ENCODE data around the gene MIGA2.
"Not testable (repeated sequence)": the region's sequence is repeated elsewhere in the genome, so short reads cannot be mapped to it uniquely, and the experiment has no call there.

MIGA2 gene, protein sequence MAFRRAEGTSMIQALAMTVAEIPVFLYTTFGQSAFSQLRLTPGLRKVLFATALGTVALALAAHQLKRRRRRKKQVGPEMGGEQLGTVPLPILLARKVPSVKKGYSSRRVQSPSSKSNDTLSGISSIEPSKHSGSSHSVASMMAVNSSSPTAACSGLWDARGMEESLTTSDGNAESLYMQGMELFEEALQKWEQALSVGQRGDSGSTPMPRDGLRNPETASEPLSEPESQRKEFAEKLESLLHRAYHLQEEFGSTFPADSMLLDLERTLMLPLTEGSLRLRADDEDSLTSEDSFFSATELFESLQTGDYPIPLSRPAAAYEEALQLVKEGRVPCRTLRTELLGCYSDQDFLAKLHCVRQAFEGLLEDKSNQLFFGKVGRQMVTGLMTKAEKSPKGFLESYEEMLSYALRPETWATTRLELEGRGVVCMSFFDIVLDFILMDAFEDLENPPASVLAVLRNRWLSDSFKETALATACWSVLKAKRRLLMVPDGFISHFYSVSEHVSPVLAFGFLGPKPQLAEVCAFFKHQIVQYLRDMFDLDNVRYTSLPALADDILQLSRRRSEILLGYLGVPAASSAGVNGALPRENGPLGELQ

DNA sequence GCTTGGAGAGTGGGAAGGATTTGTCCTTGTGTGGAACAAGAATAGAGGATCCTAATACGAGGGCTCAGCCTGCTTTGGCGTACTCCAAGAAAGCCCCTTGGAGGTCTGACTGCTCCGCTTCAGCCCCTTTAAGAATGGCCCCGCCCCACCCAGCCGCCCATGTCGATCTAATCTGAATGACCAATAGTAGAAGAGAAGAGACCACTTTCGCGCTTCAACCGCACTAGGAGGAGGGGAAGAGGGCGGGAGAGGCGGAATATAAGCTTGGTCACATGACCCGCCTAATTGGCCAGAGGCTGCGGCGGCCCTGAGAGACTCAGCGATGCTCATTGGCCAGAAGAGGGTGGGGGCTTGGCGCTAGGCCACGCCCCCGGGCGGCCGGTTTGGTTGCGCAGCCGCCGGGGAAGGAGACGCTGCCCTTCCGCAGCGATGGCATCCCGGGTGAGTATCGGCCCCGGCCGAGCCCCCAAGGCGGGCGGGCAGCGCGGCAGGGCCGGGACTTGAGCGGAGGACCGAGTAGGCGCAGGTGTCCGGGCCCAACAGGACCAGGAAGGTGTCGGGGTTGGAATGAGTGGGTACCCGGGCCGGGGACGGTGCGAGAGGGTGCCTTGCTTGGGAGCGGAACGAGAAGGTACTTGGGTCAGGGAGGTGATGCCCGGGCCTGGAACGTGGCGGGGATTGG, at the start of gene MIGA2:
Gene MIGA2 (plus strand): TSS at position 386 of the 682 bp plus-strand sequence. CDS start 3,969 bp downstream, outside the sequence.
- DNase-seq (ENCODE audit: low read depth), result peak; percentile 86

DNA sequence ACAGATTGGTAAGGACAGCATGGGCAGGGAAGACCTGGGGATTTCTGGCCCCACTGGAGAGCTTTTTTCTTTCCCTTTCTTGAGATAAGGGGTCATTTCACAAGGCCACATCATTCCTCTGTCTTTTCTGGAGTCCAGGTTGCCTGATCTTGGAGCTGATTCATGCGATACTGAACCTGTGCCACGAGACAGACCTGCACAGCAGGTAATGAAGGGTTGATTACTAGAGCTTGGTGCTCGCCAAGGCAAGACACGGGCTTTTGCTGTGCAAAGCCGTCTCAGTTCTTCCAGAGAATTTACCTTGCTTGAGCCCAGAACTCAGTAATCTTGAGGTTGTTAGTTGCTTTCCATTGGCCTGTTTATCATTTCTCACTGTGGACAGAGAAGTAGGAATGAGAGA, 49.8 kb upstream of the MIGA2 start:
- DNase-seq (ENCODE audit: low read depth), result no peak

DNA sequence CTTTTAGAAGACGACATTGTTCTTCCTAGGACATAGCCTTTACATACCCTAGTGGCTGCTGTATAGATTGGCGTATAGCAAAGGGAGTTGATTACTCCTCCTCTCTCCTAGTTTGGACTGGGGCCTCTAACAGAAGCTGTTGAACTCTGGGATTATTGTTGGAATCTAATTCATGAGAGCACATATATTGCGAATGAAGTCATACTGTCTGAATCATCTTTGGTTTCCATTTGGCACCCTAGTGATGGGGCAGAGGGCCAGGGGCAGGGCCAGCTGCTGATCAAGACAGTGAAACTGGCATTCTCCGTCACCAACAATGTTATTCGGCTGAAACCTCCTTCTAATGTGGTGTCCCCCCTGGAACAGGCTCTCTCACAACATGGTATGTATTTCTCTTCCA, 48.6 kb upstream of the MIGA2 start:
- DNase-seq (ENCODE audit: low read depth), result no peak

DNA sequence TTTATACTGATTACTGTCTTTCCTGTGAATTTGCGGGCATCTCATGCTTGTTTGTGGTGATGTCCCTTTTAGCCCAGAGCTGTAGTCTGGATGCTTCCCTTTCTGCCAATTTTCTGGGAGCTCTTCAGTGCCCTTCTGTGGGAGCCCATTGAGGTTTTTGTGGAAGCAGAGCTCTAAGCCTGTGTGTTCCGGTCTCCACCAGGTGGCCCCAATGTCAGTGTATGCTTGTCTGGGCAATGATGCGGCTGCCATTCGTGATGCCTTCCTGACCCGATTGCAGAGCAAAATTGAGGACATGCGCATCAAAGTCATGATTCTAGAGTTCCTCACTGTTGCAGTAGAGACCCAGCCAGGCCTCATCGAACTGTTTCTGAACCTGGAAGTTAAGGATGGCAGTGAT, 43.4 kb upstream of the MIGA2 start:
- DNase-seq (ENCODE audit: low read depth), result no peak

DNA sequence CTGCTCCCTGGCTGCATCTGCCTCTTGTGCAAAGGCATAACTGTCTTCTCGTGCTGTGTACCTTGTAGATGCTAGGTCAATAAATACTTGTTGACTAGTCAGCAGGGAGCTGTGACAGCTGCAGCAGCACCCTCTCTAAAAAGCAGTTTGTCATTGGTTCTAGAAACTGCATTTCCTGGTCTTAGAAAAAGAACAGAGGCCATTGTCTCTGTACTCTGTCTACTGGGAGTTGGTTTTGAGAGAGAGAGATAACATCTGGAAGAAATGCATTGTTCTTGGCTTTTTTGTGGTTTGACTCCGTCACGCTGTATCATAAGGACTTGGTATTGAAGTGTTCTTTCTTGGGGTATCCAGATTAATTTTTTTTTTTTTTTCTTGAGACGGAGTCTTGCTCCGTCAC, 40.6 kb upstream of the MIGA2 start:
- DNase-seq (ENCODE audit: low read depth), result no peak

DNA sequence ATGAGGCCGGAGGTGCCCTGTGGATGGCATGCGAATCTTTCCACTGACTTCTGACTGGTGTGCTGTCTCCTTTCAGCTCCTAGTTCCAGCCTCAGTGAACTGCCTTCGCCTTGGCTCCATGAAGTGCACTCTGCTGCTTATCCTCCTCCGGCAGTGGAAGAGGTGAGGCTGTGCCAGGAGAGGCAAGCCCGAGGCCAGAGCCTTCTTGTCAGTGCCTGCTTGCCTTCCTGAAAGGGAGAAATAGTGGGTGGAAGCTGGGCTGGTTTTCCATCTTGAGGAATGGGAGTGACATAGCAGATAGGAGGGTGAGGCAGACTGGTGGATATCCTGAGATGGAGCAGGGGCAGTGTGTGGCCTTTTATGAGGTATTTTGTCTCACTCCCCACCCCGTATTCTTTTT, 38.0 kb upstream of the MIGA2 start:
- no peak for DNase-seq (ENCODE audit: low read depth)

DNA sequence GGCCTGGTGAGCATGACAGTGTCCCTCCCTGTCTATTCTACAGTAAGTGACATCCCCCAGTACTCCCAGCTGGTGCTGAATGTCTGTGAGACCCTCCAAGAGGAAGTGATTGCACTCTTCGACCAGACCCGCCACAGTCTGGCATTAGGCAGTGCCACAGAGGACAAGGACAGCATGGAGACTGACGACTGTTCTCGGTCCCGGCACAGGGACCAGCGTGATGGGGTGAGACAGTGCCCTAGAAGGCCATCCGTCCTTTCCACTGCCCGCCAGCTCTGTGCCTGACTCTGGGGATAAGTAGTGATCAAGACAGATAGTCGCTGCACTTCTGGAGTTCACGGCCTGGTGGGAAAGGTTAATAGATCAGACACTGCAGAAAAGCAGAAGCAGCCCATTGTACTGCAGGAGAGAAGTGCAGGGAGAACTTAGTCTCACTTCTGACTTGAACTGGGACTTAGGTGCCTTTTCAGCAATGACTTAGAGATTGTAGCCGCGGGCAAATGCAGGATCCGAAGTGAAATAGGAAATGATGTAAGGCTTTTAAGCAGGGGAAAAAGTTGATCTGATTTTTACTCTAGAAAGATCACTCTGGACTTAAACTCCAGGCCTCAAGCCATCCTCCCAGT, 36.7 kb upstream of the MIGA2 start:
- DNase-seq (ENCODE audit: low read depth), result no peak

DNA sequence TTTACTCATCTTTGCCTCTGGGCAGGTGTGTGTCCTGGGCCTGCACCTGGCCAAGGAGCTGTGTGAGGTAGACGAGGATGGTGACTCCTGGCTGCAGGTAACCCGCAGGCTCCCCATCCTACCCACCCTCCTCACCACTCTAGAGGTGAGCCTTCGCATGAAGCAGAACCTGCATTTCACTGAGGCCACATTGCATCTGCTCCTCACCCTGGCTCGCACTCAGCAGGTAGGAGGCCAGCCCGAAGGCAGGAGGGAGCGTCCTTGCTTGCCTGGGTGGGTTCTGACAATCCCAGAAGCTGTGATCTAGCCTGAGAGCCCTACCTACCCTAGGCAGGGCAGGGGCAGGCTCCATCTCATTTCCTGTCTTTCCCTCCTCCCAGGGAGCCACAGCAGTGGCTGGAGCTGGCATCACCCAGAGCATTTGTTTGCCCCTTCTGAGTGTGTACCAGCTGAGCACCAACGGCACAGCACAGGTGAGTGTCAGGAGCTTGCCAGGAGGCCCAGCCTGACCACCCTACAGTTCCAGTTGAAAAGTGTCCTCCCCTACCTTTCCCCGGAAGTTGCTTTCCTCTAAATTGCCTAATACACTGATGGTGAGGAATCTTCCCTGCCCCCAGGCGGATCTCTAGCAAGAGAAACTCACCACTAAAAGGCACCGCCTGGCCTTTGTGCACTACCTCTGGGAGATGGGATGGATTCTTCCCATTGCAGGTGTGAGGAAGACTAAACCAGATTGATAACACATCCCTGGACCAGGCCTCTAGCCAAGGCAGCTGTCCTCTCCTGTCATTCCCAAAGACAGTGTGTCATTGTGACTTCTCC, 34.7 kb upstream of the MIGA2 start:
- DNase-seq (ENCODE audit: low read depth), result no peak

DNA sequence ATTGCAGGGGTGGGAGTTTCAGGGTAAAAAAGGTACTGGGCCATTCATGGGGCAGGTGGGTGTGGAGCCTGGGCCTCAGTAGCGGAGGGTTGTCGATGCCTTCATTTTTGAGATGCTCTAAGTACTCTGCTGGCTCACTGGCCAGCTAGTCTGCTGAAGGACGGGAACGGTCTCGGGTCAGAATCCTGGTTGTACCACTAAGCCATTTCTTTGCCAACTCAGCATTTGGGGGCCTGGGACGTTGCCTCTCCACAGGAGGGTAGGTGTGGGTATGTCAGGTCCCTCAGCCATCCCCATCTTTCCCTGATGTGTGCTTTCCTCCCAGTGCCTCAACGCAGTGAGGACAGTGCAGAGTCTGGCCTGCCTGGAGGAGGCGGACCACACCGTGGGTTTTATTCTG, 33.4 kb upstream of the MIGA2 start:
- no peak for DNase-seq (ENCODE audit: low read depth)

DNA sequence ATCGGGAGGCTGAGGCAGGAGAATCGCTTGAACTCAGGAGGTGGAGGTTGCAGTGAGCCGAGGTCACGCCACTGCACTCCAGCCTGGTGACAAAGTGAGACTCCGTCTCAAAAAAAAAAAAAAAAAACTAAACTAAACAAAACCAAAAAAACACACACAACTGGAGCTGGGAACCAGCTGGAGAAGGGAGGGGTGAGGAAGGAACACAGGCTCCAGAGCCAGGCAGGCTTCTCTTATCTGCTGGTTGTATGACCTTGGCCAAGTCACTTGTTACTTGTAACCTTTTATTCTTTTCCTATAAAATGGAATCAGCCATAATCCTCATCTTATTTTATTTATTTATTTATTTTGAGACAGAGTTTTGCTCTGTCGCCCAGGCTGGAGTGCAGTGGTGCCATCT, 32.3 kb upstream of the MIGA2 start:
- not testable (repeated sequence) for DNase-seq (ENCODE audit: low read depth)

DNA sequence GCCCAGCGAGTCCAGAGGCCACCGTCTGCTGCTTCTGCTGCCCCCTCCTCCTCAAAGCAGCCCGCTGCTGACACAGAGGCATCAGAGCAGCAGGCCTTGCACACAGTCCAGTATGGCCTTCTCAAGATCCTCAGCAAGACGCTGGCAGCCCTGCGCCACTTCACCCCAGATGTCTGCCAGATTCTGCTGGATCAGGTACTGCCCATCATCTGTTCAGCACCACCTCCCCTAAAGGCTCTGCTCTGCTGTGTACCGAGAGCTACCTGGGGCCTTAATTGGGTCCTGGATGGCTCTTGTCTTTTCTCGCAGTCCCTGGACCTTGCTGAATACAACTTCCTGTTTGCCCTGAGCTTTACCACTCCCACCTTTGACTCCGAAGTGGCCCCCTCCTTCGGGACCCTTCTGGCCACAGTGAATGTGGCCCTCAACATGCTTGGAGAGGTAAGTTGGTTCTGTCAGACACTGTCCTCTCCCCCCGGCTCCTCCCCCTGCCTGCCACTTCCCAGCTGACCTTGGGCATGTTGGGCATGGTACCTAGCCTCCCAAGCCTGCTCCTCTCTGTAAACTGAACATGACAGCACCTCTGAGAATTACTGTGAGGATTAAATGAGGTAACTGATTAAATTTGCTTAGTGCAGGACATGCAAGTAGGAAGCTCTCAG, 31.0 kb upstream of the MIGA2 start:
- no peak for DNase-seq (ENCODE audit: low read depth)

DNA sequence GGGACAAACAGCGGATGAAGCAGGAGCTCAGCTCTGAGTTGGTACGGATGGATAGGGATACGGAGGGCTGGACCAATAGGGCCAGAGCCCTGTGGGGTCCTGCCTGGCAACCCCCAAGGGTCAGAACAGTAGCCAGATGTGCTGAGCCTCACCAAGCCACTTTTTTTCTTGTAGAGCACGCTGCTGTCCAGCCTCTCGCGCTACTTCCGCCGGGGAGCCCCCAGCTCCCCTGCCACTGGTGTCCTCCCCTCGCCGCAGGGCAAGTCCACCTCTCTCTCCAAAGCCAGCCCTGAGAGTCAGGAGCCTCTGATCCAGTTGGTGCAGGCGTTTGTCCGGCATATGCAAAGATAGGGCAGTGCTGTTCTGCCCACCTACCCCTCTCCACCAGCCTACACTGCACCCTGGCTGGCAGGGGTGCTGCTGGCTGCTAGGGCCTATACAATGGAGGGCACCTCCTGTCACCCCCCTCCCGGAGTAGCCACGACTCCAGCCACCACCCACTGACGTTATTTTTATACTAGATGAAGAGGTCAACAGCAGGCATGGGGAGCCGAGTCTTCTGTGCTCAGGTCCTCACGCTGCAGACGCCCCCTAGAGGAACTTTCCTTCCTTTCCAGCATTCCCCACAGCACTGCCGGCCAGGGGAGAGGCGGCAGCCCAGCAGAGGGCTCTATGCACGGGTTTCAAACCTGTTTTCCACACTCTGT, 29.9 kb upstream of the MIGA2 start:
- no peak for DNase-seq (ENCODE audit: low read depth)

DNA sequence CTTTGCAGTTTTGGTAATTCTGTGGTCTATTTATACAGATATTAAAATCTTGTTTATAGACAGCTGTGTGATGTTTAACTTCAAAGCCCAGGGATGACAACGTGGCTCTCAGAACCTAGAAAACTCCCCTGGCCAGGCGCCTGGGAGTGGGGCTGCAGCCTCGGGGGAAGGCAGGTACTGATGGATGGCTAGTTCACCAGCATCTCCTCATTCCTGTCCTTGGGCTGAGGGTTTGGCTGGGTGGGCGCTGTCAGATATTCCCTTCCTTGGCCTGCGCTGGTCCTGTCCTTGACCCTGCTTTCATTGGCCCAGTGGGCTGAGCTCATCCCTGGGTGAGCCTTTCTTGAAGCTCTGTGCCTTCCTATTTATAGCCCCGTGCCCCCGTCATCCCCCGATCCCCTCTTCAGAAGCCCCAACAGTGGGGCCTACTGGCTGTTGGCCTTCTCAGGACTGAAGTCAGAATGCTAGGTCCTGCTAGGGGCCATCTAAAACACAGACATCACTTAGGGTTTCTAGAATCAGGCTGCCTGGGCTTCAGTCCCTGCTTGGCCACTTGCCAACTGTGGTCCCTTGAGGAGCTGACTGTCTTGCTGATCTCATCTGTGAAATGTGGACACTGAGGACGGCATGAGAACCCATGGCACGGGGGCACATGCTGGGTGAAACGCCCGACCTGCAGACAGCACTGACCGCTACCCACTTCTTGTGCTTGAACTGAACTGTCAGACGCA, 29.2 kb upstream of the MIGA2 start:
- no peak for DNase-seq (ENCODE audit: low read depth)

DNA sequence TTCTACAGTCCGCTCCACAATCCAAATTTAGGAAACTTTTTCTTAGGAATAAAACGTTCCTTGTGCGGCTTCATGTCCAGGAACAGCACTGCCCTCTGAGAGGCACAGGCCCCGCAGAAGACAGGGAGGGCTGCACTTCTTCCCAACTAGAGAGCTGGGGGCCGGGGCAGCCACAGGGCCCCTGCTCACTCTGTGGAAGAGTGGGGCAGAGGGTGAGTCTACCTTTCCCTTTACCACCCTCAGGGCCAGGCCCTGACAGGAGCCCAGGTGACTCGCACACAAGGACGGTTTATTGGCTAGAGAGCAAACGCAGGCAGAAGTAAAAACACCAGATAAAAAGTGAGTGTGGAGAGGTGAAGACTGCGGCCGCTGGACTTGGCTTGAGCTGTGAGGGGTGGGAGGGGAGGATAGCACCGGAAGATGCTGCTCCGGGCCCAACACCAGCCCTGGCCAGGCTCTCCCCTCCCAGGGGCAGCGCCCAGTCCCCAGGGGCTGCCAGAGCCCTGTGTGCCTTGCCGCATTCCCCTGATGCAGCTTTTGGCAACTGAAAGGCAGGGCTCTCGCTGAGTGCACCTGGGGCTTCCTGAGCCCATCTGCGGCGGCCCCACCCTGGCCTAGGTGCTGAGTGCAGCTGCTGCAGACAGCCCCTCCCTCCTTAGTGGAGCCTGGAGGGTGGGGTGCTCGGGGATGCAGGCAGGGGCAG, 28.5 kb upstream of the MIGA2 start:
- DNase-seq (ENCODE audit: low read depth), result no peak

DNA sequence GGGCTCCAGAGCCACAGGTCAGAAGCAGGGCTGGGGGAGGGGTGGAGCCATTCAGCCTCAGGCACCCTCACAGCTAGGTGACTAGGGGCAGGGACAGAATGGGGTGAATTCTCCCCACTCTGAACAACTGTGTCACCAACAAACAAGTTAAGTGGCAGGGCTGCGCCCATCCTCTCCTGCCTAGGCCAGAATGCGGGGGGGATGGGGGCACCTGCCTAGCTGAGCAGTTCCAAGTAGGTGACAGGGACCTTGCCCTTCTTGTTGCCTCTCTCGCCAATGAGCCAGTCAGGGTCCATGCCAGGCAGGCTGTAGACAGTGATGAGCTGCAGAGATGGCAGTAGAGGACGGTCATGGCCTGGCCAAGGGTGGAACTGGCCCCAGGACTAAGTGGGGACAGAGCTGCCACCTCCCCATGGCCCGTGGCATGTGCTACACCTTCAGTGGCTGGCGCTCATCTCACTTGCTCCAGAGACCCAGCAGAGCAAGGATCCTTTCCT, 27.9 kb upstream of the MIGA2 start:
- no peak for DNase-seq (ENCODE audit: low read depth)

DNA sequence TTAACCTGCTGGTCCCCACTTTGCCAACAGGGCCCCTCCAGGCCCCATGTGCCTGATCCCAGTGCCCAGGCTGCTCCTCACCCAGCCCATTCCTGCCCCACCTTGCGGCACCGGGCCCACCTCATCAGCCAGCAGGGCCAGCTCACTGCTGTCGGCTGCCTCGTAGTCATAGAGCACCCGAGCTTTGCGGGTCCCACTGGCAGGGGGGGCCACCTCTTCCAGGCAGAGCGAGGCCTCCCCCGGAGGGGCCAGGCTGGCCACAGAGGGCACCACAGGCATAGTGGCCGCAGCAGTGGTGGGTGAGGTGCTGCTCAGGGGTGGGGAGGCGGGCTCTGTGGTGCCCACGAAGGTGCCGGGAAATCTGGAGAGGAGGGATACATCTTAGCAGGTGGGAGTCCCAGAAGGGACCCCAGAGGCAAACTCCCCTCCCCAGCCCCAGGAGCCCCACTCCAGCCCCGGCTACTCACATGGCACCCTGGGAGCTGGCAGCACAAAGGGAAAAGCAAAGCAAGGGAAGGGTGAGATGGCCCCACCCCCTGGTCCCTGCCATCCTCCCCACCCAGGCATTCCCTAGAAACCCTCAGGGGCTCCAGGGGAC, 27.3 kb upstream of the MIGA2 start:
- no peak for DNase-seq (ENCODE audit: low read depth)

DNA sequence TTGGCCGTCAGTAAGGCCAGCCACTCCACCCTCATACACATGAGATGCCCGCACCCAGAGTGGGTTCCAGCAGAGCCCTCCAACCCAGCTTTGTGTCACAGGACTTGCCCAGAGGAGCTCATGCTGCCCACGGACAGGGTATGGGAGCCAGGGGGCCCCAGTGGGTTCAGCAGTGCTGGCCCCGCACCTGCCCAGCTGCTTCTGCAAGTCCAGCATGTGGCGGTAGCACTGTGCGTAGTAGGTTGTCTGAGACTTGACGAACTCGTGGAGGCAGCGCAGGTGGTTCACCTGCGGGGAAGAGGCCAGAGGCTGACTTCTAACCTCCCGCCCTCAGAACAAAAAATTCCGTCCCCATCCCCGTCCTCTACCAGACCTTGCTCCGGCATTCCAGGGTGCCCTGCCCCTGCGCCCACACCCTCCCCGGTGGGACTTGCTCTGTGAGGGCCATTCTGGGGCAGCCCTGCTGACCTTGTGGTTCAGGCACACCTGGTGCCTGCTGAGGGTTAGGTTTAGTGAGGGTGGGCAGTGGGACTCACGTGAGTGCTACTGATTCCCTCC, 26.8 kb upstream of the MIGA2 start:
- no peak for DNase-seq (ENCODE audit: low read depth)

DNA sequence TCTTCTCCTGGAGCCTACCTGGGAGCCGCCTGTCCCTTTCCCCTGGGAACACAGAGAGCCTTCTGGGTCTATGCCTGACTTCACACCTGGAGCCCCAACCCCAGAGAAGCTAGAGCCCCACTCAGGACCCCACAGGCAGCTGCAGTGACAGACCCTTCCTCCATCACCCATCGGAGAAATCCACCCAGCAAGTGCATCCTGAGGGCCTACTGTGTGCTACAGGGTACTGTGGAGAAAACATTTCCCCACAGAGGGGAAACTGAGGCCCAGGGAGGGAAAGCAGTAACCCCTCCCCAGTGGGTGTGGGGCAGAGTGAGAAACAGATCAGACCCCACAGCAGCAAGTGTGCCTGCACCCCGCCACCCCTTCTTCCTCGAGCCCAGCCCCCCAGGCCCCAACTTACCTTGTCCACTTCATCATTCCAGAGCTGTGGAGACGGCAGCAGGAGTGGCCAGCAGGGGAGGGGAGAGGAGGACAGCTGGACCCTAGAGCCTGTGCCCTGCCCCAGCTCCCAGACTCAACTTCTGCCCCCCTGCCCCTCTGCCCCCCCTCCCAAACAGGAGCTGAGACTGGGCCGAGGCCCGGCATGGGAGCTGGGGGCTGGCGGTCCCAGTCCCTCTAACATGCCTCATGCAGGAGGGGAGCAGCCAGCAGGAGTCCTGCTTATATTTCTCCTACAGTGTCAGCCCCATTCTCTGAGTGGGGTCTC, 26.0 kb upstream of the MIGA2 start:
- no peak for DNase-seq (ENCODE audit: low read depth)
